Head of caudate nucleus (tissue), 42 donors: ENCODE data around the gene PBXIP1.
A peak's percentile ranks its signal among the peaks of the same experiment; 100 is the strongest.

Experiments
- DNase-seq, 42 donors: peaks; one replicate each; pipeline versions ENCODE4 v3.0.0 to v3.0.0-alpha.2; 2020 to 2021; ENCODE audit warnings: mixed read lengths in 7 of 42
- intact Hi-C: fragments of 100-400 bp; cut with DNase I; formaldehyde crosslinking; loops from one replicate; pipeline ENCODE4 v1.15.0; 2022

The PBXIP1 gene

DNA sequence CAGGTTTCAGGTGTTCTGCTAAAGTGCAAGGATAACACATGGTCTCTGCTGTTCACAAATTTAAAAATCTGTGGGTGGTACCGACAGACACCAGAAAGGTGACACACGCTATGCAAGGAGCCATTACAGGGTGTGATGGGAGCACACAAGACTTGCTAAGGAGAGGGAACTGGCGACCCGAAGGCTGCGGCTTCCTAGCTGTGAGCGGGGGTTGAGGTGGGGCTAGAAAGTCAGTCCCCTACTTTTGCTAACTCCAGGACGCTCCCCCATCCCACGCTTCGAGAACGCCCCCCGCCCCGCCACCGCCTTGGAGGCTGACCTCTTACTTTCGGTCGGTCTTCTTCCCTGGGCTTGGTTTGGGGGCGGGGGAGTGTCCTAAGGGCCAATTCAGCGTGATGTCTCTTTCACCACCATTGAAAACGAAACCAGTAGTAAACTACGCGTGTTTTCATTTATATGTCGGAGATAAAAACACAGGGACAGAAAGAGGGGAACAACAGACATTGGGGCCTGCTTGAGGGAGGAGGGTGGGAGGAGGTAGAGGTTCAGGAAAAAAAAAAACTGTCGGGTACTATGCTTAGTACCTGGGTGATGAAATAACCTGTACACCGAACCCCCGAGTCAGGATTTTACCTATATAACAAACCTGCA lies 19.6 kb upstream of the PBXIP1 start:
- intact Hi-C loops = no loop called here
- DNase-seq = peak in 24 of 42 donors; percentile 14 to 64 (median 37)

DNA sequence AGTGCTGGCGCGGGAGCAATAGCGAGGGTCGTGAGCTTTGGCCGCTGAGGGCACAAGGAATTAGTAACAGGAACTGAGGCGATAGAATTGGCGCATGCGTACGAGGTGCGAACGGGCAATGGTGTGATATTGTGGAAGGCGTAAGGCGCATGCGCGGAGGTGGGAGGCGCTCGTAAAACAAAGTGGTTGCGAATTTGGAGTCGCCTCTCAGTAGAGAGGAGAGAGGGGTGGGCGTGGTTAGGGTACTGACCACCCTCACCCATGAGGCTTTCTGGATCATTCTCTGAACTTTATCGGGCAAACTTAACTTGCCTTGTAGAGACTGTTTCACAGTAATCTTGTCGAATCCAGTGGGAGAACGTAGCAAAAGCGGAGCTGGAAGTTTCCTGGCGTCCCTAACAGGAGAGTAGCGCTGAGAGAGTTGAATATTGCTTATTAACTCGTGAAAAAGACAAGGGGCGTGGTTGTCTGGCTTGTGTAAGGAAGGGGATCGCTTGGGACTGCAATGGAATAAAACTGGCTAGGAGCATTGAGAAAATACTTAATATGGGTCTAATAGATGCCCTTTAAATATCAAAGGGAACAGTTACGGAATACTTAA lies 19.0 kb upstream of the PBXIP1 start:
- DNase-seq = peak; percentile 68 to 94 (median 88)
- intact Hi-C loops = no loop called here

- peak; percentile 93 to 99 (median 98) for DNase-seq
- intact Hi-C loops = no loop called here
These were observed 18.4 kb upstream of the PBXIP1 start, which contains the start of gene CKS1B for GRCh38 chr1:154974102-154974807. Gene CKS1B (plus strand): TSS chr1:154974681. CDS start chr1:154974746, 65 bp downstream.

GRCh38 chr1:154973344-154974101 lies 17.6 kb upstream of the PBXIP1 start:
- DNase-seq = peak; percentile 73 to 93 (median 87)
- intact Hi-C loops = no loop called here

GRCh38 chr1:154972517-154973343 lies 16.8 kb upstream of the PBXIP1 start:
- intact Hi-C loops = no loop called here
- peak in 14 of 42 donors; percentile 15 to 76 (median 50) for DNase-seq

DNA sequence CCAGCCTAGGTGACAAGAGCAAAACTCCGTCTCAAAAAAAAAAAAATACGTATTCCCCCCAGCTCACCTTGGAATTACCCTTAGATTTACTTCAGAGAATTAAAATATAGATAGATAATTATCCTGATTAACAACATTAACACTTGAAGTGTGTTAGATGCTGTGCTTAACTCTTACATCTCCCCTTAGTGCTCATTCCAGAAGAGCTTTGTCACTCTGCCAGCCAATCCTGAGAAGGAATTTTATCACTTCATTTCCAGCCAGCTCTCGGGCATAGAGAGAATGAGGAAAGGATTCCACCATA lies 16.3 kb upstream of the PBXIP1 start:
- no peak for DNase-seq
- intact Hi-C loops = no loop called here

DNA sequence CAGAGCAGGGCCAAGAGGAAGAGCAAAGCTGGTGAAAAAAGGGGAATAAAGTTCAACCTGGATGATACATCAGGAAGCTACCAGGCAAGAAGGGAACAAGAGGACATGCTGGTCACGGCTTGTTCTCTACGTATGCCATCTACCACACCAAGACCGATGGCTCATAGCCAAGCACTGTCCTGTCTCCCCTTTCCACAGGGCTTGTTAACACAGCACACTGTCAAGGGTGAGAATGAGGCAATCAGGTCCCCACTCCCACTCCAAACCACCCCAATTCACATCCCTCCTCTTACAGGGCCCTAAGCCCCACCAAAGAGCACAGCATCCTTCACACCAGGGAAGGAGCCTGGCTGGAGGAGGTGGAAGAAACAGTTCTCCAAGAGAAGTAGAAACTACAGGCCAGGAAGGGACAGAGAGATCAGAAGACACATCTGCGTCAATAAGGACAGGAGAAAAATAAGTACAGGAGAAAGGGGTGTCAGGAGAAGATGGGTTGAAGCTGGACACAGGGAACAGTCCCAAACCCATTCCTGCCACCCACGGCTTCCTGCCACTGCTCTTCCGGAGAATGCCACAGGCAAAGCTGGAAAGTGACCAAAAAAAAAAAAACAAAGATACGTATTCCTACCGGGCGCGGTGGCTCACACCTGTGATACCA lies 15.6 kb upstream of the PBXIP1 start:
- DNase-seq = no peak
- intact Hi-C loops = no loop called here

GRCh38 chr1:154970631-154971340 lies 14.9 kb upstream of the PBXIP1 start, which contains the start of gene SHC1:
Gene SHC1 (minus strand): TSS chr1:154970747. CDS start chr1:154970526, 221 bp downstream.
- peak; percentile 59 to 95 (median 86) for DNase-seq
- intact Hi-C loops = no loop called here

GRCh38 chr1:154969860-154970452 lies 14.1 kb upstream of the PBXIP1 start:
- intact Hi-C loops = loop anchor here (5.0 kb wide), 1 partner anchor 32 kb away; the partner anchor contains the start of gene ZBTB7B
- peak in 1 of 42 donors; percentile 23 for DNase-seq

DNA sequence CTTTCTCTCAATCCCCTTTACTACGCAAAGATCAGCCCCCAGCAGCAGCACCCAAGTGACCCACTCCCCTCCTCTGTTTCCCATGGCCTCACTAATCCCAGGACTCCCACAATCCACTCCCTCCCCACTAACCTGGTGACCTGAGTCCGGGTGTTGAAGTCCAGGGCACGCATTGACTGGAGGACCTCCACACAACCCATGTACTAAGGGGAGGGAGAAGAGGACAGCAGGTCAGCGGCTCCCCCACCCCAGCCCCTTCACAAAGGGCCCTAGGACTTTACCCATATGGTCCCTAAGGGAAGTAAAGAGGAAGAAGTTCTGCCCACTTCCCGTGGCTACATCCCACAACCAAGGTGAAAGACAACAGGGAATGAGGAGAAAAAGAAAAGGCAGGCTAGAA lies 13.3 kb upstream of the PBXIP1 start:
- intact Hi-C loops = loop anchor here (5.0 kb wide), 1 partner anchor 33 kb away; the partner anchor contains the start of gene ZBTB7B
- no peak for DNase-seq

DNA sequence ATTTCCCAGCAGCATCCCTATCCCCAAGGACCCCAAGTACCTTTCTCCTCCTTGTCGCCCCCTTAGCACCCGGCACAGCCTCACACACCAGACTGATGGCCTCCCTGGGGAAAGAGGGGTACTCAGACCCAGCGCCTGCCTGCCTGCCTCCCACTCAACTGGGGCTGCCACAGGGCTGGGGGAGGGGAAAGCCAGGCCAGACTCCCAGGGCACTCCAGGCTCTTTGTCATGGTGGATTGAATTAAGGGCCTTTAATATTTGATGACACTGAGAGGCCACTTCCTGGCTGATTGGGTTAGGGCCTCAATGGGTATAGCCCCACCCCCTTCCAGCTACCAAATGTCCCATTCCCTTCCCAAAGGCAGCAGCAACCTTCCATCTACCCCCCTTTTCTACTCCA lies 12.8 kb upstream of the PBXIP1 start:
- intact Hi-C loops = loop anchor here (5.0 kb wide), 1 partner anchor 34 kb away; the partner anchor contains the start of gene ZBTB7B
- DNase-seq = no peak

- DNase-seq = no peak
- intact Hi-C loops = loop anchor here (5.0 kb wide), 1 partner anchor 35 kb away; the partner anchor contains the start of gene ZBTB7B
These were observed 11.5 kb upstream of the PBXIP1 start for GRCh38 chr1:154967331-154967950.

- intact Hi-C loops = loop anchor here (5.0 kb wide), 1 partner anchor 36 kb away; the partner anchor contains the start of gene ZBTB7B
- no peak for DNase-seq
These were observed 10.2 kb upstream of the PBXIP1 start for GRCh38 chr1:154966111-154966510.

- intact Hi-C loops = no loop called here
- no peak for DNase-seq
These were observed 8.5 kb upstream of the PBXIP1 start for GRCh38 chr1:154964359-154964758.

GRCh38 chr1:154963643-154964042 lies 7.7 kb upstream of the PBXIP1 start:
- no peak for DNase-seq
- intact Hi-C loops = no loop called here

GRCh38 chr1:154962795-154963330 lies 7.0 kb upstream of the PBXIP1 start:
- intact Hi-C loops = no loop called here
- no peak for DNase-seq
